AG10803 (cell line): ENCODE measurements around the gene LHX6.

Experiments
- DNase-seq: peaks from one replicate; pipeline ENCODE4 v3.0.0; 2010; ENCODE audit warnings: low read depth
- H3K4me3 ChIP-seq: 2 replicates; pipeline ENCODE4 v1.5.1; 2011; ENCODE audit warnings: mild to moderate bottlenecking, low read length, control low read depth
- CTCF ChIP-seq: conservative IDR thresholded peaks from 2 replicates; pipeline ENCODE4 v1.5.1; 2011; ENCODE audit warnings: mild to moderate bottlenecking, low read length, control low read depth, inconsistent platforms

LHX6 gene

GRCh38 chr9:122264360-122265148, 35.8 kb upstream of the LHX6 start, which contains the start of the genes MRRF and RBM18:
TSS of gene MRRF (plus strand) at chr9:122264882. CDS start at chr9:122270892, 6,010 bp downstream.
TSS of gene RBM18 (minus strand) at chr9:122264840. CDS start at chr9:122261492, 3,348 bp downstream.
- TF ChIP-seq CTCF: no peak
- peak within 1 kb of the TSS; percentile 68 for H3K4me3 ChIP-seq

GRCh38 chr9:122263699-122264349, 35.1 kb upstream of the LHX6 start:
- TF ChIP-seq CTCF: no peak
- peak; percentile 20 for DNase-seq

More at GRCh38 chr9:122264360-122265148, 35.8 kb upstream of the LHX6 start, which contains the start of the genes MRRF and RBM18:
- peak; percentile 88 for DNase-seq

DNA sequence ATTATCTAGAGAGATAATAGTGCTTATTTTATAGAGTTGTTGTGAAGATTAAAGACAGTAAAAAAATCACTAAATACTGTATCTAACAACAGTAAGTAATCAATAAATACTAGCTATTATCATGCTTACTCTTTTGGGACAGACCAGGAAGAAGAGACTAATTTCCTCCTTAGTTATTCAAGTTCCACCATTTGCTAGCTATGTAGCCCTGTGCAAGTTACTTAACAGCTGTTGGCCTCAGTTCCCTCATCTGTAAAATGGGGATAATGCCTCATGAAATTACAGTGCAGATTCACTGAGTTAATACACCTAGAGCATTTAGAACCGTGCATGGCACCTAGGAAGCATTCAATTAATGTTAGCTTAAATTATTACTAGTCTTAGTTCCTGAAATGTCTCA, 33.3 kb upstream of the LHX6 start:
- H3K4me3 ChIP-seq: no peak overlapping the region
- DNase-seq: no peak
- no peak for TF ChIP-seq CTCF

More at GRCh38 chr9:122263699-122264349, 35.1 kb upstream of the LHX6 start:
- H3K4me3 ChIP-seq: peak overlapping the region; percentile 68

GRCh38 chr9:122261469-122261881, 32.7 kb upstream of the LHX6 start:
- no peak for TF ChIP-seq CTCF
- peak; percentile 82 for DNase-seq
- no peak overlapping the region for H3K4me3 ChIP-seq

DNA sequence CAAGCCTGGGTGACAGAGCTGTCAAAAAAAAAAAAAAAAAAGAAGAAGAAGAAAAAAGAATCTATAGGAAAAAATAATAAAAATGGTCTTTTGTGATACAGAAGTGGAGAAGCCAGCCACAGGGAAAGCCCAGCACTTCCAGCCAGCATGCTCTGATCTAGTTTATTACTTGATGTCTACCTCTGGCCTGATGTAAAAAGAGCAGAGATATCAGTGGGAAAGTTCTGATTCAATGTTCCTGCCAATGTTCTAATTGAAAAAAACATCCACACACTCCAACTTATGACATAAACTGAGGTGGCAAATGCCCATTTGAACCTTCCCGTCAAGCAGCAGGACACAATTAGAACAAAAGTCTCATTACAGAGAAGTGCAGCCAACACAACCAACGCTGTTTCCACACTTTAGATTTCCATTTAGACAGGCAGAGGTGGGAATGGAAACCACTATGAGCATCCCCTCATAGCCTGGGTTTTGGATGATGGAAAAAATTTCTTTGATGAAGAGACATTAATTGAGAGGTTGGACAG, 30.2 kb upstream of the LHX6 start:
- DNase-seq: no peak
- no peak overlapping the region for H3K4me3 ChIP-seq
- TF ChIP-seq CTCF: no peak

- H3K4me3 ChIP-seq: no peak overlapping the region
- no peak for TF ChIP-seq CTCF
- no peak for DNase-seq
These were observed 27.4 kb upstream of the LHX6 start for GRCh38 chr9:122256206-122256605.

DNA sequence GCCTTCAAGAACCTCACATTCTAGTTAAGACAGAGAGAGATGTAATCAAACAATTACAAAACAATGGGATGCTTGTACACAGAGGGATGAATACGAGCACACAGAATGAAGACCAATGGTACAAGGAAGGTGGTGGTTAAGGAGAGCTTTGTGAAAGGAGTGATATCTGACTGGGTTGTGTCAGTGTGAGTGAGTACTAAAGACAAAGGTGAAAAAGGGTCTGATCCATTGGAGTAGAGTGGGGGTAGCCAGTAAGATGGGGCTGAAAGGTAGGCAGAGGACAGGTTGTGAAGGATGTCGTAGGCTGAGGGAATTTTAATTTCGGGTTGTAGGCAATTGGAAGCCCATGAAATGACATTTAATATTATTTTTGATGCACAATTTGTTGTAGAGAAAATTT, 26.0 kb upstream of the LHX6 start:
- no peak overlapping the region for H3K4me3 ChIP-seq
- no peak for DNase-seq
- TF ChIP-seq CTCF: no peak
